GM21825 (cell line): ENCODE measurements around the gene MSS51.

Experiments used
- ATAC-seq: cut with Tn5 transposase; IDR thresholded peaks from one replicate; pipeline ENCODE4 v1.9.1; 2021; ENCODE audit warnings: mild to moderate bottlenecking, moderate library complexity; ENCODE audit not compliant: unreplicated experiment

The MSS51 gene

GRCh38 chr10:73433538-73433867, at the start of gene MSS51:
TSS of gene MSS51 (minus strand) at chr10:73433561. CDS start at chr10:73428284, 5,277 bp downstream.
- no peak for ATAC-seq

- no peak for ATAC-seq
Measured at GRCh38 chr10:73480158-73480557, 46.8 kb upstream of the MSS51 start.

GRCh38 chr10:73478636-73479035, 45.3 kb upstream of the MSS51 start:
- ATAC-seq: no peak

GRCh38 chr10:73471226-73471625, 37.9 kb upstream of the MSS51 start:
- no peak for ATAC-seq

- ATAC-seq: no peak
Measured at GRCh38 chr10:73469579-73469978, 36.2 kb upstream of the MSS51 start.

GRCh38 chr10:73467206-73467605, 33.8 kb upstream of the MSS51 start:
- ATAC-seq: no peak

- ATAC-seq: no peak
Measured at GRCh38 chr10:73465978-73466726, 32.8 kb upstream of the MSS51 start.

- no peak for ATAC-seq
Measured at GRCh38 chr10:73460897-73461296, 27.5 kb upstream of the MSS51 start.

- no peak for ATAC-seq
Measured at GRCh38 chr10:73459683-73460314, 26.4 kb upstream of the MSS51 start.

- no peak for ATAC-seq
Measured at GRCh38 chr10:73456187-73456890, 23.0 kb upstream of the MSS51 start.

GRCh38 chr10:73449113-73449512, 15.8 kb upstream of the MSS51 start:
- ATAC-seq: no peak

GRCh38 chr10:73448384-73448783, 15.0 kb upstream of the MSS51 start:
- no peak for ATAC-seq

- no peak for ATAC-seq
Measured at GRCh38 chr10:73446926-73447325, 13.6 kb upstream of the MSS51 start.

GRCh38 chr10:73444457-73444856, 11.1 kb upstream of the MSS51 start:
- no peak for ATAC-seq

- no peak for ATAC-seq
Measured at GRCh38 chr10:73439605-73440312, 6.4 kb upstream of the MSS51 start.

GRCh38 chr10:73439055-73439454, 5.7 kb upstream of the MSS51 start:
- ATAC-seq: no peak

- ATAC-seq: no peak
Measured at GRCh38 chr10:73432646-73433537, 469 bp downstream of the MSS51 start.

- ATAC-seq: no peak
Measured at GRCh38 chr10:73426318-73426717, 7.0 kb downstream of the MSS51 start.

- no peak for ATAC-seq
Measured at GRCh38 chr10:73424478-73424877, 8.9 kb downstream of the MSS51 start.

- ATAC-seq: no peak
Measured at GRCh38 chr10:73423309-73423708, 10.1 kb downstream of the MSS51 start.
